HG03095 (cell line): Measurements from ENCODE around the gene CERS1.

Experiments used
- ATAC-seq: cut with Tn5 transposase; IDR thresholded peaks from one replicate; pipeline ENCODE4 v1.9.1; 2021; ENCODE audit warnings: moderate library complexity; ENCODE audit not compliant: unreplicated experiment

The CERS1 gene

GRCh38 chr19:18859676-18860301, 36.2 kb downstream of the CERS1 start:
- ATAC-seq: no peak

DNA sequence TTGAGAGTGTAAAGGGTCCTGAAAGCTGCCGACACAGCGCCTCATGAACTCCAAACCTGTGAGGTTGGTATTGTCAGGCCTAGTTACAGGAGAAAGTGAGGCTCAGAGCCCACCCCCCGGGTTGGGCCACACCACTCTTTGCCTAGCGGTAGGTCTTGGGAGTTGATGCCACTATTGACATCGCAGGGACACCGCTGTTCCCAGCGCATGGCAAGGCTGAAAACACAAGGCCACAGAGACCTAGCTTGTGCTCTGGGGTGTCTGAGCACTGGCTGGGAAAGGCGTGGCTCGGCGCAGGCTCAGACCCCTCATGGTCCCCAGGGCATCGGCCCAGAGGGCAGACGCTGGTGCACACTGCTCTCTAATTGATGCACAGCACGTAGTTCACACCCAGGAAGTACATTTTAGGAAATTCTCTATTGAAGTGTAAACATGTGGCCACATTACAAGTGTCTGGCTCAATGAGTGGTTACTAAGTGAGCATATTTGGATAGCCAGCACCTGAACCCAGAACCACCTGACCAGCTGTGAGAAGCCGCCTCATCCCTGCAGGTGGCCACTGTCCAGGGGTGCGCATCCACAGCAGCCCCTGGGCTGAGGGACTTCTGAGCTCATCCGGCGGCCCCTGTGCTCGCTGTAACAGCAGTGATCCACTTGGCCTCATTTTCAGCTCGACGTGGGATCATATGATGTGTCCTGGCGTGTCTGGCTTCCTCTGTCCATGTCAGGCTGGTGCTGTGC, 36.9 kb downstream of the CERS1 start:
- ATAC-seq: no peak

DNA sequence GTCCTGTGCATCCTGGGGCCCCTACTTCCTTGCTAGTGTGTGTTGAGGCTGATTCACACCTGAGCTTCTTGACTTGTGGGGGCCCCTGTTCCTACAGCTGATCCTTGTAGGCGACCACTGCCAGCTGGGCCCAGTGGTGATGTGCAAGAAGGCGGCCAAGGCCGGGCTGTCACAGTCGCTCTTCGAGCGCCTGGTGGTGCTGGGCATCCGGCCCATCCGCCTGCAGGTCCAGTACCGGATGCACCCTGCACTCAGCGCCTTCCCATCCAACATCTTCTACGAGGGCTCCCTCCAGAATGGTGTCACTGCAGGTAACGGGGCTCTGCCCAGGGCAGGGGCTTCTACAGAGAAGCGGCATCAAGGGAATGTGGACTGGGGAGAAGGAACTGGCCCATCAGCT, 38.7 kb downstream of the CERS1 start:
- no peak for ATAC-seq

DNA sequence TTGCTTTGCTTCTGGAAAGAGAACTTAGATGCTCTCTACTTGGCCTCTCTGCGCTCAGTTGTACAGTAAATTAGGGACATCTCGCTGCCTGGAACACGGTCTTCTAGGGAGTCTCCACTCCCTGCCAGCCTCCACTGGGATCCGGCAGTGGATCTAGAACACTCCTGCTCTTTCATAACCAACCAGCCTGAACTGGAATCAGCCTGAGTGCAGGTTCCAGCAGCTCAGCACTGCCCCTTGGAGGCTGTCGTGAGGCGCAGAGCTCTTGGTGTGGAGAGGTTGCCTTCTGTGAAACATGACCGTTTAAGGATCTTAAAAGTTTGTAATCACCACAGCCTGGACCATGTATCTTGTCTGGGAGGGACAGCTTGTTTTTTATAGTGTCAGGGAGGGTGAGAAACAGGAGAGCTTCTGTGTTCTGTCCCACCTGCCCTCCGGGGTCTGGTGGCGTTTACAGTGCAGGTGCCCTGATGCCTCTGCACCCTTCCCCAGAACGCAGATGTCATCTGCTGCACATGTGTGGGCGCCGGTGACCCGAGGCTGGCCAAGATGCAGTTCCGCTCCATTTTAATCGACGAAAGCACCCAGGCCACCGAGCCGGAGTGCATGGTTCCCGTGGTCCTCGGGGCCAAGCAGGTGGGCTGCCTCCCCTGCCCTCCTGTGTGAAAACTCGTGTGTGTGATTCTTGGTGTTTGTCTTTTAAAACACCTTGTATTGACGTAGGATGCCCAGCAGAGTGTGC, 39.4 kb downstream of the CERS1 start:
- ATAC-seq: no peak

GRCh38 chr19:18855647-18856384, 40.1 kb downstream of the CERS1 start:
- no peak for ATAC-seq

- ATAC-seq: no peak
Measured at GRCh38 chr19:18854982-18855381, 41.0 kb downstream of the CERS1 start.

GRCh38 chr19:18853755-18854427, 42.1 kb downstream of the CERS1 start:
- ATAC-seq: no peak

DNA sequence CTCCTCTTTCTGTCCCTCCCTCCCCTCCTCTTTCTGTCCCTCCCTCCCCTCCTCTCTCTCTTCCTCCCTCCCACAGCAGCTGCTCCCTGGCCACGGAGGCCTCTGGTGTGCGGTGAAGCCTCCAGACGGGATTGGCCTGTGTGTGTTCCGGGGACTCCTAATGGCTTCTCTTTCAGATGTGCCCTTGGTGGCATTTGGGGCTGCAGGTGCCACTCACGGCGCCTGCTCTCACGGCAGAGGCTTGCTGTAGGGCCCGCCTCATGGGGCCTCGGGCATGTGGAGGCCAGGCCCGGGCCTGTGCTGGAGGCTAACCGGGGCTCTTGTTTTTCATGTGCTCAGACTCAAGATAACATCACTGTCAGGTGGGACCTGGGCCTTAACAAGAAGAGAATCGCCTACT, 43.3 kb downstream of the CERS1 start:
- no peak for ATAC-seq

- no peak for ATAC-seq
Measured at GRCh38 chr19:18851673-18852325, 44.2 kb downstream of the CERS1 start.

DNA sequence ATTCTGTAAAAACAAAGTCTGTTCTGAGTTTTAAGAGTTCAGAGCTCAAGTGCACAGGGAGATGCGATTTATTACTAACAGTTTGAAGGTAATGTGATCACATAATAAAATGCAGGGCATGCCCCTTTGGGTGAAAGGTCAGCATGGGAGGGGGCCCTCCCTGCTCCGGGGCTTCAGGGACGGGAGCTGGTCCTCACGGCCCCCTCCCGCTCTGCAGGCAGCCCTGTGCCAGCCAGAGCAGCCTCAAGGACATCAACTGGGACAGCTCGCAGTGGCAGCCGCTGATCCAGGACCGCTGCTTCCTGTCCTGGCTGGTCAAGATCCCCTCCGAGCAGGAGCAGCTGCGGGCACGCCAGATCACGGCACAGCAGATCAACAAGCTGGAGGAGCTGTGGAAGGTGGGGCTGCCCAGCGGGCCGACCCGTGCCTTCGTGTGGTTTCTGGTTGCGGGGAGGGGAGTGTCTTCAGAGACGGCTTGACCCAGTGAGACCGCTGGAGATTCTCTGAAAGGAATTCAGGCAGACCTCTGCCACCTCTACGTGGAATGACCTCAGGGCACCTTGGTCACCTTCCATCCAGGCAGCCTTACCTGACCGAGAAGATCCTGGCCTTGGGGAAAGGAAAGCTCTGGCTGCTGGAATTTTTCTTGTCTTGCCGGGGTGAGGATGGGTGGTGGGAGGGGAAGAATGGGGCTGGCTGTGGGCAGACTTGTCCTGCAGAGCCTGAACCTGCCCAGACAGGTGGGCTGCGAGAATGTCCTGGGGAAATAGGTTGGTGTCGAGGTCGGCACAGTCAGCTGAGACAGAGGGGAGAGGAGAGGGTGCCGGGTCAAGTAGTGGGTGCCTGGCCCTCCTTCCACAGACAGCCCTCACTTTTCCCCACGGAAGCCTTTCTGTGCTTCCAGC, 45.2 kb downstream of the CERS1 start:
- ATAC-seq: no peak

DNA sequence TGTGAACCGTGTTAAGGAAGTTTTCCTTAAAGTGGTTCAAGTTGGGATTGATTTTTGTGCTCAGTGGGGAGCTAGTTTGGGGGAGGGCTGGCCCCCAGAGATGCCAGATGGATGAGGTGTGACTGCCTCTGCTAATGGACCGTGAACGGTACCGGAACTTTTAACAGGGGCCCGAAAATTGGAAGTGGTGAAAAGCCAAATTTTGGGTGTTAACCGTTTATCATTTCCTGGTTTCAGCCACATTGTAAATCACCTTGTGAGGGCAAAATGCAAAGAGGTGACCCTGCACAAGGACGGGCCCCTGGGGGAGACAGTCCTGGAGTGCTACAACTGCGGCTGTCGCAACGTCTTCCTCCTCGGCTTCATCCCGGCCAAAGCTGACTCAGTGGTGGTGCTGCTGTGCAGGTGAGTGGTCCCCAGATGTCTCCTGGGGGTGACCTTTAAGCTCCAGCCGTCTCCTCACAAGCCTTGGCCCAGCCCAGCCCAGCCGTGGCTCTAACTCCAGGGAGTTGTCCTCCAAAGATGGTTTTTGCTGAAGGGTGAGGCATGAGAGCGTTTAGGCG, 46.0 kb downstream of the CERS1 start:
- no peak for ATAC-seq

DNA sequence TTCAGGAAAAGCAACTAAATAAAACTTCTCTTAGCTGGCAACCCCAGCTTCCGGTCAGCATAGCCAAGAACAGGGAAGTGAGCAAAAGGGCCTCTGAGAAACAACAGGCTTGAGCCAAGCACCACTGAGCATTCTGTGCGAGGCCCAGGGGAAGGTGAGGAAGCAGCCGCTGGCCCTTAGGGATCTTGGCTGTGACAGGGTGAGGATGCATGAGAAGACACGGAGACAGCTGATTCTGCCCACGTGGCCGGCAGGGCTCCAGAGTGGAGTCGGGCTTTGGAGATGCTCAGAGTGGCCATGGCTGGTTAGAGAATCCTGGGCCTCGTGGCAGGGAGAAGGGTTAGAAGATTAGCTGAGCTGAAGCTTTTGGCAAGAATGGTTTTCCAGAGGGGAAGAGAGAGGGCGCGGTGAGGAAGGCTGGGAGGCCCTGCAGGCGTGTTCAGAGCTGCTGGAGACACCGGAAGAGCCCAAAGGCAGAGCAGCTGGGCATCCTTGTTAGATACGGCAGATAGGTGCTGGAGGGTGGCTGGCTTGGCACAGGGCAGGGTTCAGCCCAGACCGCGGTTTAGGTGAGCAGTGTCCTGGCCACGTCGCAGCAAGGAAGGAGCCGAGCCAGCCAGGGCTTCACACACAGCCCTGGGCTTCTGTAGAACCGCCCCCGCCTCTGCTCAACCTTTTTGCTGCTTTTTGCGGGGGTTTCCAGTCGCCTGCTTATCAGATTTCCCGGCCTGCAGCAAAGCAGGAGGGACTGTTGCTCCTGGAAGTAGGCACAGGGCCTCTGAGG, 46.9 kb downstream of the CERS1 start:
- ATAC-seq: no peak

DNA sequence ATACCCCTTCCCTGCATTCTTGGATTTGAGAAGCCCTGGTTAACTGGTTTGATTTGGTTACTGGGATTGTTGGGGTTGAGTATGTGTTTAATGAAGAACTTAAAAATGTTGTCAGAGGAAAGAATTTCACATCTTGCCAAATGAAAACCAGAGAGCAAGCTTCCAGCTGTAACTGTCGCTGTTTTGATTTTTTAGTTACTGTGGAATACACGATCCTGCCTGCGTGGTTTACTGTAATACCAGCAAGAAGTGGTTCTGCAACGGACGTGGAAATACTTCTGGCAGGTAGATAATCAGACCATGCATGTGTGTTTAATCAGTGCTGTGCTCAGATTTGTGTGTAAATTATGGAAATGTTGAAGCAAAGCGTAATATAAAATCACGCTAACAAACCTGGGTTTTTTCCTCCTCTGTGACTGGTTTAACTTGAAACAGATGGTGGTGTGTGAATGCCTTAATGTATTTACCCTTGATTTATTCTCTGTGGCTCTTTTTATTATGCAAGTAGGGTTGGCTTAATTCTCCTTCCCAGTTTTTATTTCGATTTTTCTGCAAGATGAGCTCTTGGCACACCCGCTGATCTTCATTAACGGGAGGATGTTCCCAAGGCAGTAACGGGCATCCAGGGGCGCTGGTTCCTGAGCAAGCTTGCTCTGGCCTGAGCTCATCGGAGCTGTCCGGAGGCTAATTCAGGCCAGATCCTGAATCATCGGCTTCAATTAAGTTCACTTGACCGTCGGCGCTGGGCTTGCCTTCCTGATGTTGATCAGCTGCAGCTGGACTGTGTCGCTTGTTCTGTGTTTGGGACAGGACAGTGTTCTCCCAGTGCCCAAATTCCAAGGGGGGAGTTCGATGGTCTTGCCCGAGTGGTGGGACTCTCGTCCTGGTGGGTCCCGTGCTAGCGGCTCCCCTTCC, 48.2 kb downstream of the CERS1 start:
- no peak for ATAC-seq

DNA sequence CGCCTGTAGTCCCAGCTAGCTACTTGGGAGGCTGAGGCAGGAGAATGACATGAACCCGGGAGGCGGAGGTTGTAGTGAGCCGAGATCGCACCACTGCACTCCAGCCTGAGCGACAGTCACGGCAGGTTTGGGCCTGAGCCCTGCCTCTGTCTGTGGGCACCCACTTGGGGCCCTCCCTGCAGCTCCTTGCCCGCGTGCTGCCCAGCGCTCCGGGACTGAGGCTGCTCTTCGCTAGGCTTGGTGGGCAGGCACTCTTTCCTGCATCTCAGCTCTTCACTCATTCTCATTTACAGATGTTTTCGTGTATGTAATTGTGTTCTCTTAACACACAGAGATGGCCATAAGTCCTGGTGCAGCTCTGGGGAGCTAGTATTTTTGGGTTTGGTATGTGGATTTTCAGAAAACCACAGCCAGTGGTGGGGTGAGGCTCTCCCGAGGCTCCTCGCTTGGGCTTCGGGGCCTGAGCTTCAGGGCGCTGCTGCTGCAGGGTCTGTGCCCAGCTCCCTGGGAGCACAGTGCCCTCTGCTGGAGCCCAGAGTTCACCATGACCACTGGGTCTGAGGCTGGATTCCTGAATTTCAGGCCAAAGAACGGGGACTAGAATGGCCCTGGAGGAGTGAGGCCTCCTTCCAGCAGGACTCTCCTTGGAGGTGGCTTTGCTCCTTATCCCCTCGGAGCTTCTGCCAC, 49.0 kb downstream of the CERS1 start:
- no peak for ATAC-seq

- ATAC-seq: no peak
Measured at GRCh38 chr19:18845961-18846360, 50.0 kb downstream of the CERS1 start.

GRCh38 chr19:18844806-18845329, 51.1 kb downstream of the CERS1 start:
- ATAC-seq: no peak
